GM12875 (cell line): ENCODE results near the gene KIAA1549.
"Not testable (repeated sequence)": the region's sequence is repeated elsewhere in the genome, so short reads cannot be mapped to it uniquely, and the experiment has no call there.

Experiments used
- H3K4me3 ChIP-seq: one replicate; pipeline ENCODE4 v1.5.1; 2011; ENCODE audit warnings: low read depth, low read length, control low read depth
- CTCF ChIP-seq: IDR thresholded peaks from 2 replicates; pipeline ENCODE4 v1.5.1; 2011; ENCODE audit warnings: low read depth, mild to moderate bottlenecking, control low read depth, inconsistent platforms, low read length, moderate library complexity, borderline replicate concordance; ENCODE audit not compliant: insufficient read depth

Gene KIAA1549

DNA sequence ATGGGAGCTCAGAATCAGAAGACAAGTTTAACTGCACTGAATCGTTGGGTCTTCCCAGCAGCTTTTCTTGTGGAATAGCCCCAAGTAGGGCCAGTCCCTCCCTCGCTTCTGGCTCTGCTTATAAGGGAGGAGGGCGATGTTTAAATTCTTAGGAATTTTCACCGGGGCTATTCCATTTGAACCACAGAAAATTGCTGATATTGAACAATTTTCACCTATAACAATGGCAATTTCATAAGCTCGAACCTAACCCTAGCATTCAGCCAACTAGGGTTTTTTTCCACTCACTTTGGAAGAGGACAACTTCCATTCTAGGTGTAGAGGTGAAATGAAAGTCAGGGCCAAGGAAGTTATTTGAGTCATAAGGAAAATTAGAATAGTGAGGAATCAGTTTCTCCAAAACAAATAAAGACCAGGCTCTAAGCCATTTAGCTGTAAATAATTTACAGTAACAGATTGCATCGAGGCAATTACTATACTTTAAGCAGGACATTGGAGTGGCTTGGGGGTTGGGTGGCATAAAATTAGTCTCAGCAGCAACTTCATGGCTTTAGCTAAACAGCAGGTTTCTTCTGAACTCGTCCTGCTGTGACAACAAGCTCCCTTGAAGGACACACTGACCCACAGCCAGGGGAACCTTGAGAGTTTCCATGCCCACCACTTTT is 181.7 kb downstream of the KIAA1549 start:
- no peak overlapping the region for H3K4me3 ChIP-seq

GRCh38 chr7:138798836-138799235 is 182.4 kb downstream of the KIAA1549 start:
- no peak for TF ChIP-seq CTCF

More for the DNA sequence above, 181.7 kb downstream of the KIAA1549 start:
- no peak for TF ChIP-seq CTCF

GRCh38 chr7:138797715-138798320 is 183.4 kb downstream of the KIAA1549 start, which contains the start of the genes ATP6V0A4 and TMEM213:
ATP6V0A4 (minus strand) TSS chr7:138798196; CDS start chr7:138771247, 26,949 bp downstream.
TMEM213 (plus strand) TSS chr7:138797994; CDS start chr7:138798105, 111 bp downstream.
- no peak for TF ChIP-seq CTCF
- no peak within 1 kb of the TSS for H3K4me3 ChIP-seq

More at GRCh38 chr7:138798836-138799235, 182.4 kb downstream of the KIAA1549 start:
- H3K4me3 ChIP-seq: no peak overlapping the region

- H3K4me3 ChIP-seq: not testable (repeated sequence)
Measured at GRCh38 chr7:138797046-138797445, 184.1 kb downstream of the KIAA1549 start.

DNA sequence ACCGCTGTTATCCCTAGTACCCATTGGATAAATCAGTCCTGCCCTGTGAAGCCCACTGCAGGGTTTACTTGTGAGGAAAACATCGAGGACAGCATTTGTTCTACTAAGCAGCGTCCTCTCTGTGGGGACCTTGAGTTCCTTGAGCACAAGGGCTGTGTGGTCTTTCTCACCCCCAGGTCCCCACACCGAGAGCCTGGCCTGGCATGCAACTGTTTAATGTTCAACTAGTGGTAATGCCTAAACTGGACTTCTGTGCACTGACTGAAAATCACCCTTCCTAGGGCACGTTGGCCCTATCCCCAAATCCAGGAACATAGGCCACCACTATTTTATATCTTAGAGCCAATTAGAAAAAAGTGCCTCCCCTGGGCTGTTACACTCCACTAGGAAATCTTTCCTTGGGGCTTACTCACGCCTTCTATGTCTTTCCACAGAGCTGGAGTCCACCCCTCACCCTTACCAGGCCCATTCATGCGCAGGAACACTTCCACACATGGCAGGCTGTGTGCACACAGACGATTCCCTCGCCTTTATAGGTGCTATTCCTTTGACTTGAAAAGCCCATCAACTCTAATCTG is 185.1 kb downstream of the KIAA1549 start:
- TF ChIP-seq CTCF: no peak
- H3K4me3 ChIP-seq: no peak overlapping the region

DNA sequence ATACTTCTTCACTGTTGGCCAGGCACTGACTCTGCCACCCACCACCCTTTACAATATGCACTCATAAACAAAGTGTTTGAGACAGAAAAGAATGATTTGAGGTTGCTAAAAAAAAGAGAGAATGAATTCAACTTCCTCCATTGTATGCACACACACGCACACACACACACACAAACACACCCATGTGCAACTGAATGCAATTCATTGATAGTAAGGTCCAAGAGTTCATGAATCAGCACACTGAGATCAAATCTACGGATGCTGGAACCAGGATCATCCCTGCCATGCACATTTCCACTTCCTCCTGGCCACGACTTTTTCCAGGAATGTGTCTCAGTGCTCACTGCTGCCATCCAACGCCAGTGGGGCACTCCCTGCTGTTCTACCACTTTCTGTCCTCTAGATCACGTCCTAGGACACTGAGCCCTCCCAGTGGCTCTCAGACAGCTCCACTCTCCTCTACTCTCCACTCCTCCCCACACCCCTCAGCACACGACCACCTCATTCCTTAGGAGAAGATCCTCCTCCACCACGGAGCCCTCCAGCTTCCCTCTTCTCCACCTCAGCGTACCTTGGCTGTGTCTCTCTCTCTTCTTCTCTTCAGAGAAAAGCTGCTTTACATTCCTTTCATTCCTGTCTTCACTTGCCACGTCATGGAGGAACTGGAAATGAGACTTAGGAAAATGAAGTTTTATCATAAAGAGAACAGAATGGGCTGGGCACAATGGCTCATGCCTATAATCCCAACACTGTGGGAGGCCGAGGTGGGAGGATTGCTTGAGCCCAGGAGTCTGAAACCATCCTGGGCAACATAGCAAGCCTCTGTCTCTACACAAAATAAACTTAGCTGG is 195.4 kb downstream of the KIAA1549 start:
- TF ChIP-seq CTCF: no peak
- no peak overlapping the region for H3K4me3 ChIP-seq

DNA sequence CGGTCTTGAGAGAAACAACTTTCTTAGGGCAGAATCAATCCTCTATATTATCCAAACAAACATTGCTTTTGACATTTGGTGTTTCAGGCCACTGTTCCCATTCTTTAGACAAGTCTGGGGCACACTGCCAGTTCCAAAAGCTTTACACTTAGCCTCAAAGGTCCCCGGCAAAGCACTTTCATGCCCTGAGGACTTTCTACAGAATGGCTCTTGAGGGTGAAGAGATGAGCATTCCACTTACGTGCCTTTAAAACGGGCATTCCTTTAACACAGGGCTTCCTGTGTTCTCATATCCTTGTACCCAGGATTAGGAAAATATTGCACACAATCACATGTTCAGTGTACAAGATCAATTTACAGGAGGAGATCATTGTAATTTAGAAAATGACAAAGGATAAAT is 196.5 kb downstream of the KIAA1549 start:
- no peak for TF ChIP-seq CTCF

More for the DNA sequence above, 196.5 kb downstream of the KIAA1549 start:
- H3K4me3 ChIP-seq: no peak overlapping the region
